ENCODE results near the gene STPG3.

STPG3 gene

GRCh38 chr9:137273611-137274320 lies 22.7 kb downstream of the STPG3 start:
- Histone ChIP-seq H3K36me3 (ENCODE audit: control insufficient read depth in 5 of 5, insufficient read depth in 5 of 5, low read length in 5 of 5) (peaks cover 0 to 38% (median 31%) of the 10 kb centered on the region in 5 donors), H3K4me1 (ENCODE audit: control insufficient read depth in 5 of 5, insufficient read depth in 5 of 5, low read length in 5 of 5) (peaks cover 4 to 54% (median 45%) of the 10 kb centered on the region in 5 donors), H3K27ac (ENCODE audit: low read depth, low read length) (no peak overlapping the region), H3K27me3 (ENCODE audit: control insufficient read depth in 5 of 5, insufficient read depth in 4 of 5, low read length in 5 of 5) (peaks cover 0 to 9% (median 3%) of the 10 kb centered on the region in 5 donors), H3K9me3 (ENCODE audit: control insufficient read depth in 5 of 5, low read length in 5 of 5) (peaks cover 0 to under 1% (median 0%) of the 10 kb centered on the region in 5 donors), H3K4me3 (ENCODE audit: low read depth in 1 of 5, low read length in 5 of 5) (no peak overlapping the region), H3K9ac (ENCODE audit: low read length in 5 of 5) (peak overlapping the region in 1 of 5 donors; percentile 15)

- Histone ChIP-seq H3K4me1 (ENCODE audit: control insufficient read depth in 5 of 5, insufficient read depth in 5 of 5, low read length in 5 of 5) (peaks cover 0 to 49% (median 37%) of the 10 kb centered on the region in 5 donors), H3K27me3 (ENCODE audit: control insufficient read depth in 5 of 5, insufficient read depth in 4 of 5, low read length in 5 of 5) (peaks cover 0 to 22% (median 10%) of the 10 kb centered on the region in 5 donors), H3K36me3 (ENCODE audit: control insufficient read depth in 5 of 5, insufficient read depth in 5 of 5, low read length in 5 of 5) (peaks cover 0 to 43% (median 27%) of the 10 kb centered on the region in 5 donors), H3K4me3 (ENCODE audit: low read depth in 1 of 5, low read length in 5 of 5) (no peak overlapping the region), H3K9ac (ENCODE audit: low read length in 5 of 5) (no peak overlapping the region), H3K27ac (ENCODE audit: low read depth, low read length) (no peak overlapping the region), H3K9me3 (ENCODE audit: control insufficient read depth in 5 of 5, low read length in 5 of 5) (peaks cover 0 to 3% (median 0%) of the 10 kb centered on the region in 5 donors)
Observed at GRCh38 chr9:137275203-137275587, 24.1 kb downstream of the STPG3 start.

GRCh38 chr9:137275588-137276472 lies 24.7 kb downstream of the STPG3 start:
- H3K27ac ChIP-seq (ENCODE audit: low read depth, low read length) = peak overlapping the region; percentile 89
- peak overlapping the region in 3 of 5 donors; percentile 64 to 81 (median 78) for H3K9ac ChIP-seq (ENCODE audit: low read length in 5 of 5)
- H3K9me3 ChIP-seq (ENCODE audit: control insufficient read depth in 5 of 5, low read length in 5 of 5) = peaks cover 0 to 3% (median 0%) of the 10 kb centered on the region in 5 donors
- no peak overlapping the region for H3K4me3 ChIP-seq (ENCODE audit: low read depth in 1 of 5, low read length in 5 of 5)
- peaks cover 0 to 55% (median 43%) of the 10 kb centered on the region in 5 donors for H3K4me1 ChIP-seq (ENCODE audit: control insufficient read depth in 5 of 5, insufficient read depth in 5 of 5, low read length in 5 of 5)
- peaks cover 0 to 40% (median 25%) of the 10 kb centered on the region in 5 donors for H3K36me3 ChIP-seq (ENCODE audit: control insufficient read depth in 5 of 5, insufficient read depth in 5 of 5, low read length in 5 of 5)
- H3K27me3 ChIP-seq (ENCODE audit: control insufficient read depth in 5 of 5, insufficient read depth in 4 of 5, low read length in 5 of 5) = peaks cover 0 to 22% (median 10%) of the 10 kb centered on the region in 5 donors

- peak overlapping the region in 4 of 5 donors; percentile 45 to 68 (median 64) for H3K4me3 ChIP-seq (ENCODE audit: low read depth in 1 of 5, low read length in 5 of 5)
- peaks cover 0 to 62% (median 48%) of the 10 kb centered on the region in 5 donors for H3K4me1 ChIP-seq (ENCODE audit: control insufficient read depth in 5 of 5, insufficient read depth in 5 of 5, low read length in 5 of 5)
Observed at GRCh38 chr9:137276473-137277328, 25.6 kb downstream of the STPG3 start.

GRCh38 chr9:137277329-137278041 lies 26.4 kb downstream of the STPG3 start, which contains the start of gene TOR4A:
TOR4A (plus strand) TSS chr9:137277726; CDS start chr9:137278690, 964 bp downstream.
- H3K4me1 ChIP-seq (ENCODE audit: control insufficient read depth in 5 of 5, insufficient read depth in 5 of 5, low read length in 5 of 5) = peaks cover 0 to 62% (median 48%) of the 10 kb centered on the region in 5 donors
- H3K36me3 ChIP-seq (ENCODE audit: control insufficient read depth in 5 of 5, insufficient read depth in 5 of 5, low read length in 5 of 5) = peaks cover 0 to 29% (median 14%) of the 10 kb centered on the region in 5 donors
- peak within 1 kb of the TSS in 4 of 5 donors; percentile 56 to 68 (median 64) for H3K4me3 ChIP-seq (ENCODE audit: low read depth in 1 of 5, low read length in 5 of 5)
- peaks cover 0 to 3% (median 0%) of the 10 kb centered on the region in 5 donors for H3K9me3 ChIP-seq (ENCODE audit: control insufficient read depth in 5 of 5, low read length in 5 of 5)
- H3K27ac ChIP-seq (ENCODE audit: low read depth, low read length) = peak within 1 kb of the TSS; percentile 89
- H3K27me3 ChIP-seq (ENCODE audit: control insufficient read depth in 5 of 5, insufficient read depth in 4 of 5, low read length in 5 of 5) = peaks cover 0 to 22% (median 10%) of the 10 kb centered on the region in 5 donors
- H3K9ac ChIP-seq (ENCODE audit: low read length in 5 of 5) = peak within 1 kb of the TSS in 4 of 5 donors; percentile 38 to 81 (median 71)

More at GRCh38 chr9:137276473-137277328, 25.6 kb downstream of the STPG3 start:
- H3K9ac ChIP-seq (ENCODE audit: low read length in 5 of 5) = peak overlapping the region in 3 of 5 donors; percentile 64 to 81 (median 78)
- H3K27ac ChIP-seq (ENCODE audit: low read depth, low read length) = peak overlapping the region; percentile 89
- H3K9me3 ChIP-seq (ENCODE audit: control insufficient read depth in 5 of 5, low read length in 5 of 5) = peaks cover 0 to 3% (median 0%) of the 10 kb centered on the region in 5 donors
- H3K27me3 ChIP-seq (ENCODE audit: control insufficient read depth in 5 of 5, insufficient read depth in 4 of 5, low read length in 5 of 5) = peaks cover 0 to 22% (median 10%) of the 10 kb centered on the region in 5 donors
- H3K36me3 ChIP-seq (ENCODE audit: control insufficient read depth in 5 of 5, insufficient read depth in 5 of 5, low read length in 5 of 5) = peaks cover 0 to 34% (median 21%) of the 10 kb centered on the region in 5 donors

DNA sequence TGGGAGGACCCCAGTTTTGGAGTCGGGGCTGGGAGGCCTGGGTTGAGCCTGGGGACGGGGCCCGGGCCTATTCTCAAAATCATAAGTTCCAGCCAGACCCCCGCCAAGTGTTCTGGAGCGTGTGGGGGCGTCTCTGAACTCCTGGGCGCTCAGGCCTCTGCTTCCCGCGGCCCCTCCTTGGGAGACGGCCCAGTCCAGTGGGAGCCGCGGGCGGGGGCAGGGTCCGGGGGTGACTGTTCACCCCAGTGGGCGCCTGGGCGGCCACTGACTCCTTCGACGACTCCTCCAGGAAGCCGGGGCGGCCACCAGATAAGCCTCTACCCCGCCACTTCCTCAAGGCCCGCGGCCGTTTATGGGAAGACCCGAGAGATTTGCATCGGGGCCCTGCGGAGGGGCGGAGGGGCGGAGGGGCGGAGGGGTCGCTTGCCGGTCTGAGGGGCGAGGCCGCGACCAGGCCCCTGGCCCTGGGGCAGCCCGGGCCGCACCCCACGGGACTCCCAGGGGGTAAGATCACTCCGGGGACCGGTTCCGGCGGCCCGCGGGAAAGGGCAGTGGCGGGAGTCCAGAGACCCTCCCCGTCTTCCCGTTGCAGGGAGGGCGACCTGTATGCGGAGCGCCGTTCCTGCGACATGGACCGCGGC lies 27.1 kb downstream of the STPG3 start:
- Histone ChIP-seq H3K4me3 (ENCODE audit: low read depth in 1 of 5, low read length in 5 of 5) (peak overlapping the region in 4 of 5 donors; percentile 56 to 68 (median 64)), H3K27ac (ENCODE audit: low read depth, low read length) (peak overlapping the region; percentile 89), H3K27me3 (ENCODE audit: control insufficient read depth in 5 of 5, insufficient read depth in 4 of 5, low read length in 5 of 5) (peaks cover 0 to 22% (median 10%) of the 10 kb centered on the region in 5 donors), H3K9ac (ENCODE audit: low read length in 5 of 5) (peak overlapping the region in 4 of 5 donors; percentile 35 to 81 (median 58)), H3K4me1 (ENCODE audit: control insufficient read depth in 5 of 5, insufficient read depth in 5 of 5, low read length in 5 of 5) (peaks cover 0 to 62% (median 48%) of the 10 kb centered on the region in 5 donors), H3K36me3 (ENCODE audit: control insufficient read depth in 5 of 5, insufficient read depth in 5 of 5, low read length in 5 of 5) (peaks cover 0 to 22% (median 8%) of the 10 kb centered on the region in 5 donors), H3K9me3 (ENCODE audit: control insufficient read depth in 5 of 5, low read length in 5 of 5) (peaks cover 0 to 3% (median 0%) of the 10 kb centered on the region in 5 donors)

GRCh38 chr9:137278721-137279711 lies 27.9 kb downstream of the STPG3 start:
- Histone ChIP-seq H3K9ac (ENCODE audit: low read length in 5 of 5) (no peak overlapping the region), H3K27ac (ENCODE audit: low read depth, low read length) (no peak overlapping the region), H3K9me3 (ENCODE audit: control insufficient read depth in 5 of 5, low read length in 5 of 5) (peaks cover 0 to 3% (median 0%) of the 10 kb centered on the region in 5 donors), H3K4me3 (ENCODE audit: low read depth in 1 of 5, low read length in 5 of 5) (peak overlapping the region in 2 of 5 donors; percentile 42 to 68), H3K4me1 (ENCODE audit: control insufficient read depth in 5 of 5, insufficient read depth in 5 of 5, low read length in 5 of 5) (peaks cover 0 to 66% (median 48%) of the 10 kb centered on the region in 5 donors), H3K36me3 (ENCODE audit: control insufficient read depth in 5 of 5, insufficient read depth in 5 of 5, low read length in 5 of 5) (peaks cover 0 to 19% (median 8%) of the 10 kb centered on the region in 5 donors), H3K27me3 (ENCODE audit: control insufficient read depth in 5 of 5, insufficient read depth in 4 of 5, low read length in 5 of 5) (peaks cover 0 to 22% (median 10%) of the 10 kb centered on the region in 5 donors)

Measured in subcutaneous abdominal adipose tissue (tissue), 5 donors.